ENCODE measurements around the gene UBE2G2. TPM values are rescaled to one million over a fixed set of nuclear protein-coding genes. Genes with fewer than 3 reads are reported as not detected.
A peak's percentile ranks its signal among the peaks of the same experiment; 100 is the strongest.

UBE2G2 gene
- total RNA-seq, 4 donors from 2014 or later: 40.8 to 78.0 (median 60.5) TPM

DNA sequence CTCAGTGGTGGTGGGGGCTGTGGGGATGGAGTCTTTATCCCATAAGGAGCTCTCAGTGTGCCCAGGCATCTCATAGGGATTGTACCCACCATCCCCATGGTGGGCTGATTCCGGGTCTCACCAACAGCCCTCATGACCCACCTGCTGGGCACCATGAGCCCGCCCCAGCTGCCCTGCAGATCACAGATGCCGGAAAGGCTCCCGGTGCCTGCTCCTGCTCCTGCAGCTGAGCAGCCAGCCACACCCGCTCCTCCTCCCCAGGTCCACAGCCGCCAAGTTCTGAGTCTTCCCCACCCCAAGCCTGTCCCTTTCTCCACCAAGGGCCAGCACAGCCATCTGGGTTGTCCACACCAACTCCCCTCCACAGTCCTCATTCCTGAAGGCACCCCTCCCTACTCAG lies 74.8 kb downstream of the UBE2G2 start:
- WGBS, 2 donors (ENCODE audit: low coverage in 1 of 2): 55% methylated on average over 6 of the region's 6 CpGs; no CpG with 5 or more reads in 1 of the 2 donors
- peaks cover 57% of the 10 kb centered on the region for H3K27me3 ChIP-seq
- peaks cover 0 to 12% (median 3%) of the 10 kb centered on the region in 4 donors for H3K4me1 ChIP-seq
- TF ChIP-seq POLR2A (IDR thresholded peaks at IDR 0.05) (no peak), CTCF (IDR thresholded peaks at IDR 0.05) (no peak), POLR2AphosphoS5 (IDR thresholded peaks at IDR 0.05) (no peak), EP300 (IDR thresholded peaks at IDR 0.05; ENCODE audit: low read depth) (no peak)
- H3K36me3 ChIP-seq: no peaks in the 10 kb centered on the region
- no peak for DNase-seq
- intact Hi-C loops (cut with DNase I; ENCODE audit: low total_unique reads): no loop called here
- in situ Hi-C loops (cut with MboI; ENCODE audit: low pct_ligation_motif_present in 1 of 4, low pct_unique_long_range_greater_than_20kb in 1 of 4, low sequenced_read_pairs in 3 of 4): no loop called here
- no peak overlapping the region for H3K27ac ChIP-seq
- no peaks in the 10 kb centered on the region for H3K9me3 ChIP-seq
- no peak overlapping the region for H3K4me3 ChIP-seq

- Histone ChIP-seq H3K4me1 (peaks cover 0 to 12% (median 3%) of the 10 kb centered on the region in 4 donors), H3K36me3 (no peaks in the 10 kb centered on the region), H3K27me3 (peaks cover 74% of the 10 kb centered on the region), H3K4me3 (no peak overlapping the region), H3K9me3 (no peaks in the 10 kb centered on the region), H3K27ac (no peak overlapping the region)
- intact Hi-C loops (cut with DNase I; ENCODE audit: low total_unique reads) (no loop called here), in situ Hi-C loops (cut with MboI; ENCODE audit: low pct_ligation_motif_present in 1 of 4, low pct_unique_long_range_greater_than_20kb in 1 of 4, low sequenced_read_pairs in 3 of 4) (no loop called here)
- no peak for TF ChIP-seq CTCF (IDR thresholded peaks at IDR 0.05)
- TF ChIP-seq EP300 (IDR thresholded peaks at IDR 0.05; ENCODE audit: low read depth): no peak
- TF ChIP-seq POLR2AphosphoS5 (IDR thresholded peaks at IDR 0.05): no peak
- TF ChIP-seq POLR2A (IDR thresholded peaks at IDR 0.05): no peak
- 80 to 91% methylated on average over 1 to 14 of the region's 14 CpGs for WGBS, 2 donors (ENCODE audit: low coverage in 1 of 2)
- no peak for DNase-seq
These were observed 76.7 kb downstream of the UBE2G2 start for GRCh38 chr21:44724926-44725325.

DNA sequence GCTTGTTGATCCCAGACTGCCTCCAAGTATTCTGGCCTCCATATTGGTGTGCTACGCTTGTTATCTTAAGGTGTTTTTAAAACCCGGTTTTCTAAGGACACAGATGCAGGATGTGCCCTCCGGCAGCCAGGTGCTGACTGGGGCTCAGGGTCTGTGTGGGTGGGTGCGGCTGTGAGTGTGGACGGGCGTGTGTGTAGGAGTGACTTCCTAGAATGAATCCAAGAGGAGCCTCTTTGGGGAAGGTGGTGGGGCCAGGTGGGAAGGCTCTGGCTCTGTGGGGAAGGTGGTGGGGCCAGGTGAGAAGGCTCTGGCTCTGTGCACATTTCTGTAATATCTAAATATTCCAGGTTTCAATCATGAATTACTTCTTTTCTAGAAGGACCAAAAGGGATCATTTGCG lies 77.4 kb downstream of the UBE2G2 start:
- Histone ChIP-seq H3K27ac (no peak overlapping the region), H3K4me1 (peaks cover 0 to 12% (median 3%) of the 10 kb centered on the region in 4 donors), H3K4me3 (no peak overlapping the region), H3K27me3 (peaks cover 81% of the 10 kb centered on the region), H3K9me3 (no peaks in the 10 kb centered on the region), H3K36me3 (no peaks in the 10 kb centered on the region)
- WGBS, 2 donors (ENCODE audit: low coverage in 1 of 2): 73 to 88% methylated on average over 1 to 7 of the region's 7 CpGs
- TF ChIP-seq POLR2AphosphoS5 (IDR thresholded peaks at IDR 0.05) (no peak), POLR2A (IDR thresholded peaks at IDR 0.05) (no peak), EP300 (IDR thresholded peaks at IDR 0.05; ENCODE audit: low read depth) (no peak), CTCF (IDR thresholded peaks at IDR 0.05) (no peak)
- no peak for DNase-seq
- intact Hi-C loops (cut with DNase I; ENCODE audit: low total_unique reads): no loop called here
- in situ Hi-C loops (cut with MboI; ENCODE audit: low pct_ligation_motif_present in 1 of 4, low pct_unique_long_range_greater_than_20kb in 1 of 4, low sequenced_read_pairs in 3 of 4): no loop called here

- 0 to 22% methylated on average over 4 to 40 of the region's 61 CpGs for WGBS, 2 donors (ENCODE audit: low coverage in 1 of 2)
- intact Hi-C loops (cut with DNase I; ENCODE audit: low total_unique reads) (no loop called here), in situ Hi-C loops (cut with MboI; ENCODE audit: low pct_ligation_motif_present in 1 of 4, low pct_unique_long_range_greater_than_20kb in 1 of 4, low sequenced_read_pairs in 3 of 4) (no loop called here)
- Histone ChIP-seq H3K36me3 (no peaks in the 10 kb centered on the region), H3K4me3 (peak overlapping the region in 1 of 4 donors; percentile 25), H3K27me3 (peaks cover 89% of the 10 kb centered on the region), H3K4me1 (peaks cover 0 to 12% (median 3%) of the 10 kb centered on the region in 4 donors), H3K27ac (no peak overlapping the region), H3K9me3 (no peaks in the 10 kb centered on the region)
- DNase-seq: no peak
- TF ChIP-seq POLR2A (IDR thresholded peaks at IDR 0.05): no peak
- no peak for TF ChIP-seq CTCF (IDR thresholded peaks at IDR 0.05)
- no peak for TF ChIP-seq POLR2AphosphoS5 (IDR thresholded peaks at IDR 0.05)
- no peak for TF ChIP-seq EP300 (IDR thresholded peaks at IDR 0.05; ENCODE audit: low read depth)
These were observed 78.2 kb downstream of the UBE2G2 start for GRCh38 chr21:44723177-44724131.
